ENCODE data around the gene TLR3. TPM values are rescaled to one million over a fixed set of nuclear protein-coding genes. Genes with fewer than 3 reads are reported as not detected.

TLR3 gene
- total and polyA plus RNA-seq, 2 of the 8 experiments (the other 6 are each of a cell fraction or from before 2014, with no cell fraction given) = 1.00 to 2.6 TPM

DNA sequence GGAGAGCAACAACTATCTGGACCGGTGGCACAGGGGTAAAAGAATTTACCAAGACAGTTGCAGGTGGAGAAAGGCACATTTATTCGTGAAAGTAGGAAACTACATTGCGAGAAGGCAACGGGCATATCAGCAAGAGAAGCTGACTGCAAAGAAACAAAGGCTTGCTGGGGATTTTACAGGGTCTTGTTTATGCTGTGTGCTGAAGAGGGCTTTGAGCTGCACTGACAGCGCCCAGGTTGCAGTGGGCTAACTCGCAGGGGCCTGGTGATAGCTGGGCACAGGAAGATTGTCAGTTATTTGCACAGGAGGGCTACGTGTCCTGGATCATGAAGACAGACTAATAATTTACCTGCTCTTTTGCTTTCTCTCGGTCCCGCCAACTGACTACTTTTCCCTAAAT is 10.7 kb downstream of the TLR3 start:
- Histone ChIP-seq H2BK120ac (replicated peaks; ENCODE audit: low read depth, low read length) (no peak overlapping the region), H4K91ac (replicated peaks; ENCODE audit: insufficient read length, low read length) (peak overlapping the region; percentile 39), H3K79me2 (ENCODE audit: control insufficient read depth in 1 of 2, insufficient read depth in 2 of 2, low read length in 2 of 2) (no peaks in the 10 kb centered on the region), H2BK20ac (ENCODE audit: low read length) (peak overlapping the region; percentile 94), H3K79me1 (ENCODE audit: low read depth, low read length) (no peaks in the 10 kb centered on the region), H4K20me1 (replicated peaks in 1 of 2; ENCODE audit: control insufficient read depth in 1 of 2, insufficient read depth in 2 of 2, low read length in 2 of 2) (no peaks in the 10 kb centered on the region), H4K5ac (ENCODE audit: insufficient read length, low read depth, low read length) (no peak overlapping the region), H3K23me2 (ENCODE audit: low read depth, low read length) (0 out of 2 replicates have a peak, but pooled peaks cover 5% of the 10 kb centered on the region), H2BK5ac (ENCODE audit: low read depth, low read length) (0 out of 2 replicates have a peak overlapping the region, but pooled peaks have one; percentile 17), H3K27ac (ENCODE audit: low read depth, low read length) (no peak overlapping the region), H3K4me3 (ENCODE audit: extremely low read depth in 1 of 4, insufficient read depth in 2 of 4, low read depth in 3 of 4, low read length in 4 of 4) (no peak overlapping the region), H3K18ac (ENCODE audit: extremely low read depth, low read length) (no peak overlapping the region), H2AFZ (ENCODE audit: low read length) (peak overlapping the region; percentile 71), H3K56ac (replicated peaks; ENCODE audit: insufficient read length, low read depth, low read length) (no peak overlapping the region), H3K27me3 (replicated peaks in 1 of 4; ENCODE audit: control insufficient read depth in 3 of 4, extremely low read depth in 1 of 4, insufficient read depth in 3 of 4, low read length in 3 of 4) (no peaks in the 10 kb centered on the region), H3K36me3 (ENCODE audit: control insufficient read depth in 2 of 4, insufficient read depth in 4 of 4, low read length in 3 of 4) (no peaks in the 10 kb centered on the region), H3K4ac (replicated peaks; ENCODE audit: insufficient read length, low read depth, low read length) (no peak overlapping the region), H3K4me2 (ENCODE audit: insufficient read depth in 1 of 2, low read depth in 2 of 2, low read length in 2 of 2) (0 out of 4 replicates have a peak overlapping the region, but pooled peaks have one; percentile 8 to 9), H3K4me1 (replicated peaks in 1 of 4; ENCODE audit: control insufficient read depth in 3 of 4, insufficient read depth in 4 of 4, low read length in 3 of 4) (peaks cover 9 to 17% (median 13%) of the 10 kb centered on the region in 4 experiments), H4K8ac (ENCODE audit: extremely low read depth, insufficient read depth, low read length) (no peak overlapping the region), H2AK5ac (ENCODE audit: low read depth, low read length) (no peak overlapping the region), H3K9ac (replicated peaks in 1 of 4; ENCODE audit: extremely low read depth in 1 of 4, low read depth in 3 of 4, low read length in 3 of 4) (no peak overlapping the region), H3K14ac (ENCODE audit: insufficient read length) (no peak overlapping the region), H3K9me3 (ENCODE audit: insufficient read depth in 2 of 2, low read depth in 1 of 2, low read length in 1 of 2) (no peaks in the 10 kb centered on the region), H2BK15ac (ENCODE audit: low read length) (0 out of 2 replicates have a peak overlapping the region, but pooled peaks have one; percentile 10), H3K23ac (ENCODE audit: insufficient read length) (no peak overlapping the region), H2BK12ac (ENCODE audit: low read depth, low read length) (peak overlapping the region; percentile 21; the same call in 1 of the 2 replicates)
- DNase-seq (ENCODE audit: low read depth in 1 of 2, low spot score in 2 of 2) = peak in 1 of 2 experiments; percentile 48
- FAIRE-seq = no peak
- 79% methylated on average over 9 of the region's 9 CpGs; no CpG with 5 or more reads in 1 of the 2 experiments for WGBS, 2 experiments (ENCODE audit: extremely low coverage in 1 of 2, insufficient coverage in 1 of 2, insufficient read length in 1 of 2, insufficient replicate concordance in 2 of 2, low coverage in 1 of 2, low lambda C conversion rate in 2 of 2, missing lambda C conversion rate in 1 of 2)
- ChIA-PET CTCF (ENCODE audit: partially characterized antibody) (interaction anchor here (0.8 to 5.2 kb wide), 13 partner anchors 8 to 400 kb away, joined by 3 to 40 read pairs (median 5); partner anchors contain the start of gene TLR3), POLR2A (ENCODE audit: partially characterized antibody) (interaction anchor here (0.7 kb wide), 1 partner anchor 170 kb away, joined by 3 read pairs; no protein-coding TSS in a partner anchor)
- no peak for TF ChIP-seq SP1 (IDR thresholded peaks at IDR 0.05; ENCODE audit: low read depth, low read length)
- no peak for TF ChIP-seq GABPA (IDR thresholded peaks at IDR 0.05; ENCODE audit: borderline replicate concordance, insufficient read depth, low read length)
- TF ChIP-seq RAD21 (IDR thresholded peaks at IDR 0.05 in 1 of 2, conservative IDR thresholded peaks at IDR 0.05 in 1 of 2; ENCODE audit: low read depth in 2 of 2, low read length in 2 of 2) = no peak
- TF ChIP-seq BACH1 (IDR thresholded peaks at IDR 0.05; ENCODE audit: low read length) = no peak
- TF ChIP-seq, protein P1, sequence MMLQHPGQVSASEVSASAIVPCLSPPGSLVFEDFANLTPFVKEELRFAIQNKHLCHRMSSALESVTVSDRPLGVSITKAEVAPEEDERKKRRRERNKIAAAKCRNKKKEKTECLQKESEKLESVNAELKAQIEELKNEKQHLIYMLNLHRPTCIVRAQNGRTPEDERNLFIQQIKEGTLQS (IDR thresholded peaks at IDR 0.05; ENCODE audit: insufficient read depth, low read depth, low read length) = no peak
- TF ChIP-seq RBBP5 (IDR thresholded peaks at IDR 0.05; ENCODE audit: borderline replicate concordance, low read depth, low read length) = no peak
- no peak for TF ChIP-seq GTF2F1 (IDR thresholded peaks at IDR 0.05; ENCODE audit: borderline replicate concordance, low read depth, low read length)
- TF ChIP-seq, protein P2, sequence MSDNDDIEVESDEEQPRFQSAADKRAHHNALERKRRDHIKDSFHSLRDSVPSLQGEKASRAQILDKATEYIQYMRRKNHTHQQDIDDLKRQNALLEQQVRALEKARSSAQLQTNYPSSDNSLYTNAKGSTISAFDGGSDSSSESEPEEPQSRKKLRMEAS (IDR thresholded peaks at IDR 0.05) = no peak
- TF ChIP-seq RXRA (IDR thresholded peaks at IDR 0.05; ENCODE audit: insufficient read depth, low read depth, low read length) = no peak
- no peak for TF ChIP-seq SIRT6 (IDR thresholded peaks at IDR 0.05; ENCODE audit: low read length)
- no peak for TF ChIP-seq CEBPB (IDR thresholded peaks at IDR 0.05; ENCODE audit: low read depth, low read length)
- TF ChIP-seq SUZ12 (IDR thresholded peaks at IDR 0.05; ENCODE audit: low read length) = no peak
- TF ChIP-seq POU5F1 (IDR thresholded peaks at IDR 0.05; ENCODE audit: low read depth, low read length) = no peak
